ENCODE results near the gene MDP1.

MDP1 gene

GRCh38 chr14:24184104-24184970 is 31.5 kb downstream of the MDP1 start:
- no peak overlapping the region for H3K4me3 ChIP-seq (ENCODE audit: low read depth, low read length)
- no peak overlapping the region for H2BK12ac ChIP-seq (ENCODE audit: low read length)
- H2BK5ac ChIP-seq (ENCODE audit: low read depth, low read length, poor library complexity): no peak overlapping the region
- WGBS (ENCODE audit: extremely low coverage, insufficient coverage, insufficient read length): no CpG with 5 or more reads among the region's 19 CpGs
- H2BK120ac ChIP-seq (ENCODE audit: insufficient read depth, low read length, poor library complexity): no peak overlapping the region
- no peak overlapping the region for H3K23ac ChIP-seq (ENCODE audit: low read length)
- peaks cover 4% of the 10 kb centered on the region for H3K79me2 ChIP-seq (ENCODE audit: control insufficient read depth, insufficient read depth, low read length, poor library complexity)
- DNase-seq: no peak
- H3K4ac ChIP-seq (ENCODE audit: low read depth, low read length): no peak overlapping the region
- H3K9ac ChIP-seq (ENCODE audit: low read length): no peak overlapping the region
- H3K36me3 ChIP-seq (ENCODE audit: control insufficient read depth in 1 of 2, insufficient read depth in 2 of 2, low read length in 2 of 2): peaks cover 67 to 78% of the 10 kb centered on the region in 2 experiments
- H4K8ac ChIP-seq (ENCODE audit: low read depth, low read length): no peak overlapping the region
- H3K18ac ChIP-seq (ENCODE audit: low read length): no peak overlapping the region
- H3K14ac ChIP-seq (ENCODE audit: low read length): no peak overlapping the region
- no peak overlapping the region for H2AFZ ChIP-seq (ENCODE audit: insufficient read depth, low read length, poor library complexity)
- peaks cover 4% of the 10 kb centered on the region for H3K79me1 ChIP-seq (ENCODE audit: low read length)
- no peaks in the 10 kb centered on the region for H3K27me3 ChIP-seq (ENCODE audit: insufficient read depth, low read length)
- no peak overlapping the region for H3K4me2 ChIP-seq (ENCODE audit: low read length)
- no peak overlapping the region for H3K27ac ChIP-seq (ENCODE audit: low read depth, low read length)
- no peak overlapping the region for H2AK5ac ChIP-seq (ENCODE audit: low read length)
- H4K12ac ChIP-seq (ENCODE audit: low read depth, low read length): no peak overlapping the region
- H3K9me3 ChIP-seq (ENCODE audit: insufficient read depth, low read depth, low read length): no peaks in the 10 kb centered on the region
- H4K91ac ChIP-seq (ENCODE audit: low read depth, low read length): no peak overlapping the region
- peaks cover 0 to 2% of the 10 kb centered on the region in 2 experiments for H3K4me1 ChIP-seq (ENCODE audit: control insufficient read depth in 1 of 2, insufficient read depth in 2 of 2, low read length in 2 of 2)

GRCh38 chr14:24183014-24183481 is 32.8 kb downstream of the MDP1 start:
- no CpG with 5 or more reads among the region's 15 CpGs for WGBS (ENCODE audit: extremely low coverage, insufficient coverage, insufficient read length)
- Histone ChIP-seq H3K14ac (ENCODE audit: low read length) (no peak overlapping the region), H3K9me3 (ENCODE audit: insufficient read depth, low read depth, low read length) (no peaks in the 10 kb centered on the region), H3K79me2 (ENCODE audit: control insufficient read depth, insufficient read depth, low read length, poor library complexity) (no peaks in the 10 kb centered on the region), H3K4ac (ENCODE audit: low read depth, low read length) (no peak overlapping the region), H3K27ac (ENCODE audit: low read depth, low read length) (no peak overlapping the region), H3K4me1 (ENCODE audit: control insufficient read depth in 1 of 2, insufficient read depth in 2 of 2, low read length in 2 of 2) (peaks cover 0 to 2% of the 10 kb centered on the region in 2 experiments), H4K91ac (ENCODE audit: low read depth, low read length) (no peak overlapping the region), H3K4me2 (ENCODE audit: low read length) (no peak overlapping the region), H2BK120ac (ENCODE audit: insufficient read depth, low read length, poor library complexity) (no peak overlapping the region), H3K4me3 (ENCODE audit: low read depth, low read length) (no peak overlapping the region), H3K9ac (ENCODE audit: low read length) (no peak overlapping the region), H3K27me3 (ENCODE audit: insufficient read depth, low read length) (no peaks in the 10 kb centered on the region), H3K36me3 (ENCODE audit: control insufficient read depth in 1 of 2, insufficient read depth in 2 of 2, low read length in 2 of 2) (peaks cover 80 to 91% of the 10 kb centered on the region in 2 experiments), H2AK5ac (ENCODE audit: low read length) (no peak overlapping the region), H4K12ac (ENCODE audit: low read depth, low read length) (no peak overlapping the region), H2AFZ (ENCODE audit: insufficient read depth, low read length, poor library complexity) (no peak overlapping the region), H4K8ac (ENCODE audit: low read depth, low read length) (no peak overlapping the region), H2BK5ac (ENCODE audit: low read depth, low read length, poor library complexity) (no peak overlapping the region), H3K23ac (ENCODE audit: low read length) (no peak overlapping the region), H3K79me1 (ENCODE audit: low read length) (no peaks in the 10 kb centered on the region), H3K18ac (ENCODE audit: low read length) (no peak overlapping the region), H2BK12ac (ENCODE audit: low read length) (no peak overlapping the region)
- no peak for DNase-seq

- H4K12ac ChIP-seq (ENCODE audit: low read depth, low read length): no peak overlapping the region
- H2BK5ac ChIP-seq (ENCODE audit: low read depth, low read length, poor library complexity): no peak overlapping the region
- no peak overlapping the region for H3K14ac ChIP-seq (ENCODE audit: low read length)
- no peak overlapping the region for H3K4me2 ChIP-seq (ENCODE audit: low read length)
- no peaks in the 10 kb centered on the region for H3K79me1 ChIP-seq (ENCODE audit: low read length)
- H2AFZ ChIP-seq (ENCODE audit: insufficient read depth, low read length, poor library complexity): no peak overlapping the region
- no peaks in the 10 kb centered on the region for H3K9me3 ChIP-seq (ENCODE audit: insufficient read depth, low read depth, low read length)
- no peaks in the 10 kb centered on the region for H3K79me2 ChIP-seq (ENCODE audit: control insufficient read depth, insufficient read depth, low read length, poor library complexity)
- no peaks in the 10 kb centered on the region for H3K27me3 ChIP-seq (ENCODE audit: insufficient read depth, low read length)
- peaks cover 86 to 97% of the 10 kb centered on the region in 2 experiments for H3K36me3 ChIP-seq (ENCODE audit: control insufficient read depth in 1 of 2, insufficient read depth in 2 of 2, low read length in 2 of 2)
- no peak overlapping the region for H4K8ac ChIP-seq (ENCODE audit: low read depth, low read length)
- H4K91ac ChIP-seq (ENCODE audit: low read depth, low read length): no peak overlapping the region
- no peak overlapping the region for H3K18ac ChIP-seq (ENCODE audit: low read length)
- H2AK5ac ChIP-seq (ENCODE audit: low read length): no peak overlapping the region
- WGBS (ENCODE audit: extremely low coverage, insufficient coverage, insufficient read length): no CpG with 5 or more reads among the region's 14 CpGs
- no peak overlapping the region for H3K27ac ChIP-seq (ENCODE audit: low read depth, low read length)
- no peak overlapping the region for H3K9ac ChIP-seq (ENCODE audit: low read length)
- H3K4me3 ChIP-seq (ENCODE audit: low read depth, low read length): no peak overlapping the region
- H3K4me1 ChIP-seq (ENCODE audit: control insufficient read depth in 1 of 2, insufficient read depth in 2 of 2, low read length in 2 of 2): no peaks in the 10 kb centered on the region
- no peak overlapping the region for H2BK120ac ChIP-seq (ENCODE audit: insufficient read depth, low read length, poor library complexity)
- H3K23ac ChIP-seq (ENCODE audit: low read length): no peak overlapping the region
- H2BK12ac ChIP-seq (ENCODE audit: low read length): no peak overlapping the region
- DNase-seq: no peak
- H3K4ac ChIP-seq (ENCODE audit: low read depth, low read length): no peak overlapping the region
Observed at GRCh38 chr14:24182110-24182882, 33.6 kb downstream of the MDP1 start.

GRCh38 chr14:24181371-24182077 is 34.3 kb downstream of the MDP1 start:
- H3K18ac ChIP-seq (ENCODE audit: low read length): no peak overlapping the region
- no CpG with 5 or more reads among the region's 19 CpGs for WGBS (ENCODE audit: extremely low coverage, insufficient coverage, insufficient read length)
- no peak for DNase-seq
- H2BK5ac ChIP-seq (ENCODE audit: low read depth, low read length, poor library complexity): no peak overlapping the region
- no peak overlapping the region for H4K8ac ChIP-seq (ENCODE audit: low read depth, low read length)
- no peaks in the 10 kb centered on the region for H3K4me1 ChIP-seq (ENCODE audit: control insufficient read depth in 1 of 2, insufficient read depth in 2 of 2, low read length in 2 of 2)
- no peak overlapping the region for H3K23ac ChIP-seq (ENCODE audit: low read length)
- H3K9ac ChIP-seq (ENCODE audit: low read length): no peak overlapping the region
- H4K12ac ChIP-seq (ENCODE audit: low read depth, low read length): no peak overlapping the region
- H3K27ac ChIP-seq (ENCODE audit: low read depth, low read length): no peak overlapping the region
- H3K79me1 ChIP-seq (ENCODE audit: low read length): no peaks in the 10 kb centered on the region
- no peak overlapping the region for H2AFZ ChIP-seq (ENCODE audit: insufficient read depth, low read length, poor library complexity)
- H3K36me3 ChIP-seq (ENCODE audit: control insufficient read depth in 1 of 2, insufficient read depth in 2 of 2, low read length in 2 of 2): peaks cover 88 to 97% of the 10 kb centered on the region in 2 experiments
- H2AK5ac ChIP-seq (ENCODE audit: low read length): no peak overlapping the region
- H2BK120ac ChIP-seq (ENCODE audit: insufficient read depth, low read length, poor library complexity): no peak overlapping the region
- H3K79me2 ChIP-seq (ENCODE audit: control insufficient read depth, insufficient read depth, low read length, poor library complexity): no peaks in the 10 kb centered on the region
- H4K91ac ChIP-seq (ENCODE audit: low read depth, low read length): no peak overlapping the region
- H2BK12ac ChIP-seq (ENCODE audit: low read length): no peak overlapping the region
- no peak overlapping the region for H3K4me3 ChIP-seq (ENCODE audit: low read depth, low read length)
- no peak overlapping the region for H3K4me2 ChIP-seq (ENCODE audit: low read length)
- no peaks in the 10 kb centered on the region for H3K9me3 ChIP-seq (ENCODE audit: insufficient read depth, low read depth, low read length)
- no peaks in the 10 kb centered on the region for H3K27me3 ChIP-seq (ENCODE audit: insufficient read depth, low read length)
- H3K4ac ChIP-seq (ENCODE audit: low read depth, low read length): no peak overlapping the region
- H3K14ac ChIP-seq (ENCODE audit: low read length): no peak overlapping the region
